ENCODE results near the gene SLC2A1.
A peak's percentile ranks its signal among the peaks of the same experiment; 100 is the strongest.

- TF ChIP-seq CTCF (conservative IDR thresholded peaks at IDR 0.05) = peak; percentile 87
- no peak for TF ChIP-seq EZH2 (IDR thresholded peaks at IDR 0.05; ENCODE audit: low read depth)
Measured at GRCh38 chr1:42922687-42923366, 35.8 kb downstream of the SLC2A1 start.

Measured in PC-9 (cell line).